GM06990 (cell line): ENCODE measurements around the gene BTBD18.

Experiments used
- DNase-seq: peaks from one replicate; pipeline ENCODE4 v3.0.0-alpha.2; 2011; ENCODE audit not compliant: insufficient read length; ENCODE audit errors: extremely low read depth
- H3K27me3 ChIP-seq: replicated peaks from 2 replicates; pipeline ENCODE4 v1.6.0; 2011; ENCODE audit warnings: low read length; ENCODE audit not compliant: control insufficient read depth, insufficient read depth
- H3K36me3 ChIP-seq: 2 replicates; pipeline ENCODE4 v1.5.1; 2011; ENCODE audit warnings: low read length; ENCODE audit not compliant: control insufficient read depth, insufficient read depth
- H3K4me3 ChIP-seq: replicated peaks from 2 replicates; pipeline ENCODE4 v1.5.1; 2011; ENCODE audit warnings: low read depth, mild to moderate bottlenecking, control low read depth, low read length
- CTCF ChIP-seq: IDR thresholded peaks from 2 replicates; pipeline ENCODE4 v1.5.1; 2011; ENCODE audit warnings: low read length, control low read depth, mild to moderate bottlenecking, inconsistent platforms; ENCODE audit not compliant: insufficient read depth, poor library complexity, severe bottlenecking

BTBD18 gene

GRCh38 chr11:57787006-57787604 lies 35.5 kb upstream of the BTBD18 start:
- Histone ChIP-seq H3K36me3 (no peaks in the 10 kb centered on the region), H3K27me3 (no peaks in the 10 kb centered on the region), H3K4me3 (no peak overlapping the region)
- no peak for TF ChIP-seq CTCF
- no peak for DNase-seq

- no peak for TF ChIP-seq CTCF
- no peak overlapping the region for H3K4me3 ChIP-seq
- H3K27me3 ChIP-seq: no peaks in the 10 kb centered on the region
- DNase-seq: no peak
- H3K36me3 ChIP-seq: no peaks in the 10 kb centered on the region
Observed at GRCh38 chr11:57786436-57786835, 34.8 kb upstream of the BTBD18 start.

GRCh38 chr11:57785072-57785471 lies 33.5 kb upstream of the BTBD18 start:
- no peaks in the 10 kb centered on the region for H3K36me3 ChIP-seq
- no peaks in the 10 kb centered on the region for H3K27me3 ChIP-seq
- TF ChIP-seq CTCF: no peak
- peak; percentile 19 for DNase-seq
- H3K4me3 ChIP-seq: no peak overlapping the region

- Histone ChIP-seq H3K36me3 (no peaks in the 10 kb centered on the region), H3K4me3 (no peak overlapping the region), H3K27me3 (no peaks in the 10 kb centered on the region)
- no peak for DNase-seq
- no peak for TF ChIP-seq CTCF
Observed at GRCh38 chr11:57781529-57781943, 29.9 kb upstream of the BTBD18 start.

GRCh38 chr11:57779276-57779675 lies 27.7 kb upstream of the BTBD18 start:
- Histone ChIP-seq H3K4me3 (no peak overlapping the region), H3K27me3 (no peaks in the 10 kb centered on the region), H3K36me3 (no peaks in the 10 kb centered on the region)
- no peak for DNase-seq
- TF ChIP-seq CTCF: no peak

- DNase-seq: no peak
- Histone ChIP-seq H3K36me3 (no peaks in the 10 kb centered on the region), H3K27me3 (no peaks in the 10 kb centered on the region), H3K4me3 (no peak overlapping the region)
- no peak for TF ChIP-seq CTCF
Observed at GRCh38 chr11:57778318-57779037, 26.9 kb upstream of the BTBD18 start.
